Progenitor cell of endocrine pancreas (in vitro differentiated cells): ENCODE results near the gene SH3PXD2A. TPM values are rescaled to one million over a fixed set of nuclear protein-coding genes. Genes with fewer than 3 reads are reported as not detected.
A peak's percentile ranks its signal among the peaks of the same experiment; 100 is the strongest.

Experiments used
- DNase-seq: peaks from one replicate; pipeline ENCODE4 v3.0.0; 2021; ENCODE audit warnings: low spot score; ENCODE audit not compliant: unreplicated experiment
- H3K27ac Mint-ChIP-seq: 2 replicates; pipeline ENCODE4 v1.8.0; 2021; ENCODE audit warnings: mild to moderate bottlenecking, moderate library complexity, mixed read lengths
- H3K27me3 Mint-ChIP-seq: 2 replicates; pipeline ENCODE4 v1.8.0; 2021; ENCODE audit warnings: mixed read lengths
- H3K36me3 Mint-ChIP-seq: 2 replicates; pipeline ENCODE4 v1.8.0; 2022; ENCODE audit warnings: mixed read lengths; ENCODE audit not compliant: insufficient read depth
- H3K4me1 Mint-ChIP-seq: 2 replicates; pipeline ENCODE4 v1.8.0; 2021; ENCODE audit warnings: low read depth, mixed read lengths
- H3K4me3 Mint-ChIP-seq: 2 replicates; pipeline ENCODE4 v1.8.0; 2021; ENCODE audit warnings: low read depth, mild to moderate bottlenecking, moderate library complexity, mixed read lengths
- H3K9me3 Mint-ChIP-seq: 2 replicates; pipeline ENCODE4 v1.8.0; 2021; ENCODE audit warnings: low read depth, mixed read lengths
- total RNA-seq: library from RNA; stranded (reverse); gene quantifications from 2 replicates; pipeline ENCODE4 v1.2.1, GENCODE V29; 2021
- TF ChIP-seq, protein P1 (sequence below): fragments of 200-600 bp; sonication (generic); IDR thresholded peaks from one replicate; pipeline ENCODE4 v1.5.0; 2021; ENCODE audit warnings: antibody characterized with exemption, mild to moderate bottlenecking; ENCODE audit not compliant: unreplicated experiment

Gene SH3PXD2A
- total RNA-seq, 1 donor from 2014 or later = 28.0 TPM

DNA sequence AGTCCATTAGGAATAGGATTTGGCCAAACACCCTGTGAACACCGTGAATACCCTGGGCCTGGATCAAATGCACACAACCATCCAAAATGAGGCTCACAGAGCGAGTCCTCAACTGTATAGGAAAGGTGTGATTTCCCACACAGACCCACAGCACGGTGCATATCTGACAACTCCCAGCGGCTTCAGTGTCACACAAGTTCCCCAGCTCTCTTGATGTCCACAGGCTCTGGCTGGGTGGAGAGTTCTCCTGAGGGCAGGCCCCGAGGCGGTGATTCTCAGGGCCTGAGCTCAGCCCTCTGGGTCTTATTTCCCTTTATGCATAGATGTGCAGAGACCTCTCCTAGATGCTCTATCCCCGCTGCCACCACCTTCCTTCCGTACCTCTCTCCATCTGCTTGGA, 64.1 kb downstream of the SH3PXD2A start:
- Mint-ChIP-seq H3K9me3 (no peaks in the 10 kb centered on the region), H3K36me3 (no peaks in the 10 kb centered on the region), H3K27ac (no peak overlapping the region), H3K4me3 (no peak overlapping the region), H3K27me3 (no peaks in the 10 kb centered on the region), H3K4me1 (peaks cover 47% of the 10 kb centered on the region)
- TF ChIP-seq, protein P1, sequence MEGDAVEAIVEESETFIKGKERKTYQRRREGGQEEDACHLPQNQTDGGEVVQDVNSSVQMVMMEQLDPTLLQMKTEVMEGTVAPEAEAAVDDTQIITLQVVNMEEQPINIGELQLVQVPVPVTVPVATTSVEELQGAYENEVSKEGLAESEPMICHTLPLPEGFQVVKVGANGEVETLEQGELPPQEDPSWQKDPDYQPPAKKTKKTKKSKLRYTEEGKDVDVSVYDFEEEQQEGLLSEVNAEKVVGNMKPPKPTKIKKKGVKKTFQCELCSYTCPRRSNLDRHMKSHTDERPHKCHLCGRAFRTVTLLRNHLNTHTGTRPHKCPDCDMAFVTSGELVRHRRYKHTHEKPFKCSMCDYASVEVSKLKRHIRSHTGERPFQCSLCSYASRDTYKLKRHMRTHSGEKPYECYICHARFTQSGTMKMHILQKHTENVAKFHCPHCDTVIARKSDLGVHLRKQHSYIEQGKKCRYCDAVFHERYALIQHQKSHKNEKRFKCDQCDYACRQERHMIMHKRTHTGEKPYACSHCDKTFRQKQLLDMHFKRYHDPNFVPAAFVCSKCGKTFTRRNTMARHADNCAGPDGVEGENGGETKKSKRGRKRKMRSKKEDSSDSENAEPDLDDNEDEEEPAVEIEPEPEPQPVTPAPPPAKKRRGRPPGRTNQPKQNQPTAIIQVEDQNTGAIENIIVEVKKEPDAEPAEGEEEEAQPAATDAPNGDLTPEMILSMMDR = no peak
- no peak for DNase-seq

DNA sequence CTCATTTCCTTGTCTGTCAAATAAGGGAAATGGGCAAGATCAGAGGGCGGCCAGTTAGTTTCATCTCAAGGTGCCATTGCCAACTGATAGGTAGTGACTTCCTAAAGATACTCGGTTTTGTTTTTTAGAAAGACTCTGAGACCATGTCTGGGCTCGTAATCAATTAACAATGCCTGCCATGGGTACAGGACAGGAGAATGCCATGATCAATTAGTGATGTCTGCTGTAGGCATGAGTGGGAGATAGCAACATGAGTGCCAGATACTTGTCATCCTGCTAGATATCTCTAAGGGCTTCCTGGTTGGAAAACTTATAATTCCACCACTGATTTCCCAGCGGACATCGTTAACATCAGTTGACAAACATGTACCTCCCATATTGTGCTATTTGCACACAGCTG, 64.8 kb downstream of the SH3PXD2A start:
- no peak for DNase-seq
- TF ChIP-seq, protein P1 = no peak
- Mint-ChIP-seq H3K4me3 (no peak overlapping the region), H3K36me3 (no peaks in the 10 kb centered on the region), H3K4me1 (peaks cover 46% of the 10 kb centered on the region), H3K9me3 (no peaks in the 10 kb centered on the region), H3K27me3 (no peaks in the 10 kb centered on the region), H3K27ac (peak overlapping the region; percentile 52)

DNA sequence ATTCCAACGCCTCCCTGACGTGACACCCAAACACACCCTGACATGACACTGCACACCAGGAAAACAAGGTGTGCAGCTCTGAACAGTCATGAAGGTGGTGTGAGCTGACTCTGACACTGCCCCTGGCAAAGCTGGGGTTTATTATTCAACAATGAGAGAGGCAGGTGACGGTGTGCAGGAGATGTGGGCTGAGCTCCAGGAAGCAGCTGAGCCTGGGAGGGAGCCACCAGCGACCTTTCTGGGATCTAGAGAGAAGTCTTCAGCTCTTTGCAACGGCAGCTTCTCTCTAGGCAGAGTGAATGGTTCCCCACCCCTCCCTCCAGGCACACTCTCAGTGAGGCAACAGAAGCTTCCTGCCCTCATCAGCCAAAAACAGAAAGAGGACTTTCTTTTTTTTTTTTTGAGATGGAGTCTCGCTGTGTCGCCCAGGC, 65.6 kb downstream of the SH3PXD2A start:
- no peak for DNase-seq
- Mint-ChIP-seq H3K4me3 (no peak overlapping the region), H3K36me3 (no peaks in the 10 kb centered on the region), H3K9me3 (no peaks in the 10 kb centered on the region), H3K27ac (no peak overlapping the region), H3K4me1 (peaks cover 42% of the 10 kb centered on the region), H3K27me3 (no peaks in the 10 kb centered on the region)
- TF ChIP-seq, protein P1 = no peak

DNA sequence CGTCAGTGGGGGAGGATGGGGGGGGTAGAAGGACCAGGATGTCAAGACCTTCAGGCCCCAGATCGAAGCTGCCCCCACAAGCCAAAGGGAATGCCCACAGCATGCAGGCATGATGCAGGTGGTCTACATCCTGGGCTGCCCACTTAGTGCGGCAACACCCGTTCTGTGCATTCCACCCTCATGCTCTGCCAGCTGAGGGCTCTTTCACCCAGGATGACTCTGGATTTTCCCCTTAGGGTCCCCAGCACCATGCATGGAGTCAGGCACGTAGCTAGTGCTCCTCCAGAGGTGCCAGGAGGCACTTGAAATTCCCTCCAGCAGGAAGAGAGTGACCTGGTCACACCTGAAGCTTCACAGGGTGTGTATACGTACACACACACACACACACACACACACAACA, 66.2 kb downstream of the SH3PXD2A start:
- Mint-ChIP-seq H3K27me3 (no peaks in the 10 kb centered on the region), H3K9me3 (no peaks in the 10 kb centered on the region), H3K4me1 (peaks cover 35% of the 10 kb centered on the region), H3K4me3 (no peak overlapping the region), H3K27ac (peak overlapping the region; percentile 18), H3K36me3 (no peaks in the 10 kb centered on the region)
- no peak for DNase-seq
- TF ChIP-seq, protein P1 = no peak

DNA sequence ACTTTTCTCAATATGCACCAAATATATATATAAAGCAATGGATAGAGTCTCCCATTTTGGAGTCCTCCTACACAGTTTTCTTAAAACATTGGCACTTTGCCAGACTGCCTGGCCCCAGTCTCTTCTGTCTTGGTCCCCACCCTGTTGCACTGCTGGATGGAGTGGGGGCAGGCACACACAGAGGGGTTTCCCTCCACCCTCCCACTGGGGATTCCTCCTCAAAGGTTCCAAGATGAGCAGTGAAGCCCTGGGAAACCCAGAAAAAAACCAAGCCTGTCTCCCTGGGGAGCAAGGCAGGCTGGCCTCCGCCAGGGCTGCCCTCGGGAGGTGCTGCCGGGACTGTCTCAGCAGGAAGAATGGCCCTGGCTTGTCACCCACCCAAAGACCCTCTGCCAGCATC, 68.0 kb downstream of the SH3PXD2A start:
- Mint-ChIP-seq H3K4me1 (peaks cover 20% of the 10 kb centered on the region), H3K9me3 (no peaks in the 10 kb centered on the region), H3K27me3 (no peaks in the 10 kb centered on the region), H3K27ac (no peak overlapping the region), H3K4me3 (no peak overlapping the region), H3K36me3 (peaks cover 2% of the 10 kb centered on the region)
- TF ChIP-seq, protein P1 = no peak
- no peak for DNase-seq
